H1 (cell line): ENCODE results near the gene WNK2. TPM values are rescaled to one million over a fixed set of nuclear protein-coding genes. Genes with fewer than 3 reads are reported as not detected.

Experiments
- CREB1 ChIP-seq: IDR thresholded peaks from 2 replicates; pipeline ENCODE4 v1.6.1; 2012; ENCODE audit warnings: inconsistent platforms
- KDM4A ChIP-seq: IDR thresholded peaks from one replicate; pipeline ENCODE4 v1.7.1; 2012; ENCODE audit warnings: low read depth, mild to moderate bottlenecking, moderate library complexity, low read length, inconsistent platforms; ENCODE audit not compliant: severe bottlenecking
- KDM5A ChIP-seq: fragments of 200-600 bp; IDR thresholded peaks from 2 replicates; pipeline ENCODE4 v1.7.1; 2012; ENCODE audit warnings: mild to moderate bottlenecking, low read length, inconsistent platforms, mixed read lengths
- RXRA ChIP-seq: IDR thresholded peaks from 2 replicates; pipeline ENCODE4 v1.6.1; 2011; ENCODE audit warnings: low read depth, mild to moderate bottlenecking, low read length, moderate library complexity; ENCODE audit not compliant: insufficient read depth
- SP2 ChIP-seq: IDR thresholded peaks from 2 replicates; pipeline ENCODE4 v1.6.1; 2012; ENCODE audit warnings: mild to moderate bottlenecking, low read length, inconsistent platforms
- SRF ChIP-seq: IDR thresholded peaks from 2 replicates; pipeline ENCODE4 v1.6.1; 2011; ENCODE audit warnings: mild to moderate bottlenecking, low read depth, low read length, moderate library complexity
- polyA plus RNA-seq, 7 experiments: library from polyadenylated mRNA; depleted of rRNA in 3 of 7; stranded (reverse) in 5 of 7; unstranded in 2 of 7; fragments of >200 nt in 5 of 7; fragments of 200-250 nt in 2 of 7; gene quantifications; 1 replicate in 5 of 7; 2 replicates in 1 of 7; 4 replicates in 1 of 7; pipeline versions ENCODE4 v1.2.1 to v1.2.3, GENCODE V29; 2011 to 2013; ENCODE audit warnings: missing spikeins in 2 of 7, mixed read lengths in 2 of 7
- total RNA-seq: library from RNA; stranded (reverse); fragmentation: NEBNext Ultra II Directional; extraction: Animal tissue kit (Norgen Biotek cat#: 25700); gene quantifications from 2 replicates; pipeline ENCODE4 v1.2.1, GENCODE V29; 2021
- TF ChIP-seq, protein P1 (sequence below): fragments of 300-600 bp; sonication (generic); IDR thresholded peaks from 2 replicates; pipeline ENCODE4 v1.7.1; 2012; ENCODE audit warnings: low read length, moderate library complexity, mild to moderate bottlenecking, inconsistent platforms; ENCODE audit not compliant: insufficient replicate concordance
- TF ChIP-seq, protein P2 (sequence below): IDR thresholded peaks from 2 replicates; pipeline ENCODE4 v1.6.1; 2012; ENCODE audit warnings: inconsistent platforms
- TF ChIP-seq, protein P3 (sequence below): IDR thresholded peaks from 2 replicates; pipeline ENCODE4 v1.6.1; 2012; ENCODE audit warnings: low read length, inconsistent platforms

The WNK2 gene
- total and polyA plus RNA-seq, 2 of the 8 experiments (the other 6 are each of a cell fraction or from before 2014, with no cell fraction given): 12.0 to 87.2 TPM

DNA sequence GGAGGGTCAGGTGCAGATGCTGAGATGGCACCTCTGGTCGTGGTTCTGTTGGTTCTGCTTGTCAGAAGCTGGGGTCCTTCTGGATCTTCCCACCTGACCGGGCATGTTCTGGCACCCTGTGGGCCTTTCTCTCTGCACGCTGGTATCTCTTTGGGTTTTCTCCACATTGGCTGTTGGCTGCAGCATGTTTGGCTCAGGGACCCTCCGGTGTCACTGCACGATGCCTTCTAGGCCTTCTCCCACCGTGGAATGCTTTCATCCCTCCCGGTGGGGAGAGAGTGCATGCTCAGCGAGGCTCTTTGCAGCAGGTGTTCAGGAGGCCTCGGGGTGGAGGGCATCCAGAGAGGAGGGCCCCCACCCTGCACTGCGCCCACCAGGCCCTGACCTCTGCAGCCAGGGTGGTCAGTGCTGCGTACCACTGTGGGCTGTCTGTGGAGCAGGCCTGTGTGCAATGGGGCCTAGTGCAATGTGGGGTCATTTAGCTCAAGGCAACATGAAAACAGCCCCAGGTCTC is 119.4 kb downstream of the WNK2 start (continued):
- TF ChIP-seq, protein P1, sequence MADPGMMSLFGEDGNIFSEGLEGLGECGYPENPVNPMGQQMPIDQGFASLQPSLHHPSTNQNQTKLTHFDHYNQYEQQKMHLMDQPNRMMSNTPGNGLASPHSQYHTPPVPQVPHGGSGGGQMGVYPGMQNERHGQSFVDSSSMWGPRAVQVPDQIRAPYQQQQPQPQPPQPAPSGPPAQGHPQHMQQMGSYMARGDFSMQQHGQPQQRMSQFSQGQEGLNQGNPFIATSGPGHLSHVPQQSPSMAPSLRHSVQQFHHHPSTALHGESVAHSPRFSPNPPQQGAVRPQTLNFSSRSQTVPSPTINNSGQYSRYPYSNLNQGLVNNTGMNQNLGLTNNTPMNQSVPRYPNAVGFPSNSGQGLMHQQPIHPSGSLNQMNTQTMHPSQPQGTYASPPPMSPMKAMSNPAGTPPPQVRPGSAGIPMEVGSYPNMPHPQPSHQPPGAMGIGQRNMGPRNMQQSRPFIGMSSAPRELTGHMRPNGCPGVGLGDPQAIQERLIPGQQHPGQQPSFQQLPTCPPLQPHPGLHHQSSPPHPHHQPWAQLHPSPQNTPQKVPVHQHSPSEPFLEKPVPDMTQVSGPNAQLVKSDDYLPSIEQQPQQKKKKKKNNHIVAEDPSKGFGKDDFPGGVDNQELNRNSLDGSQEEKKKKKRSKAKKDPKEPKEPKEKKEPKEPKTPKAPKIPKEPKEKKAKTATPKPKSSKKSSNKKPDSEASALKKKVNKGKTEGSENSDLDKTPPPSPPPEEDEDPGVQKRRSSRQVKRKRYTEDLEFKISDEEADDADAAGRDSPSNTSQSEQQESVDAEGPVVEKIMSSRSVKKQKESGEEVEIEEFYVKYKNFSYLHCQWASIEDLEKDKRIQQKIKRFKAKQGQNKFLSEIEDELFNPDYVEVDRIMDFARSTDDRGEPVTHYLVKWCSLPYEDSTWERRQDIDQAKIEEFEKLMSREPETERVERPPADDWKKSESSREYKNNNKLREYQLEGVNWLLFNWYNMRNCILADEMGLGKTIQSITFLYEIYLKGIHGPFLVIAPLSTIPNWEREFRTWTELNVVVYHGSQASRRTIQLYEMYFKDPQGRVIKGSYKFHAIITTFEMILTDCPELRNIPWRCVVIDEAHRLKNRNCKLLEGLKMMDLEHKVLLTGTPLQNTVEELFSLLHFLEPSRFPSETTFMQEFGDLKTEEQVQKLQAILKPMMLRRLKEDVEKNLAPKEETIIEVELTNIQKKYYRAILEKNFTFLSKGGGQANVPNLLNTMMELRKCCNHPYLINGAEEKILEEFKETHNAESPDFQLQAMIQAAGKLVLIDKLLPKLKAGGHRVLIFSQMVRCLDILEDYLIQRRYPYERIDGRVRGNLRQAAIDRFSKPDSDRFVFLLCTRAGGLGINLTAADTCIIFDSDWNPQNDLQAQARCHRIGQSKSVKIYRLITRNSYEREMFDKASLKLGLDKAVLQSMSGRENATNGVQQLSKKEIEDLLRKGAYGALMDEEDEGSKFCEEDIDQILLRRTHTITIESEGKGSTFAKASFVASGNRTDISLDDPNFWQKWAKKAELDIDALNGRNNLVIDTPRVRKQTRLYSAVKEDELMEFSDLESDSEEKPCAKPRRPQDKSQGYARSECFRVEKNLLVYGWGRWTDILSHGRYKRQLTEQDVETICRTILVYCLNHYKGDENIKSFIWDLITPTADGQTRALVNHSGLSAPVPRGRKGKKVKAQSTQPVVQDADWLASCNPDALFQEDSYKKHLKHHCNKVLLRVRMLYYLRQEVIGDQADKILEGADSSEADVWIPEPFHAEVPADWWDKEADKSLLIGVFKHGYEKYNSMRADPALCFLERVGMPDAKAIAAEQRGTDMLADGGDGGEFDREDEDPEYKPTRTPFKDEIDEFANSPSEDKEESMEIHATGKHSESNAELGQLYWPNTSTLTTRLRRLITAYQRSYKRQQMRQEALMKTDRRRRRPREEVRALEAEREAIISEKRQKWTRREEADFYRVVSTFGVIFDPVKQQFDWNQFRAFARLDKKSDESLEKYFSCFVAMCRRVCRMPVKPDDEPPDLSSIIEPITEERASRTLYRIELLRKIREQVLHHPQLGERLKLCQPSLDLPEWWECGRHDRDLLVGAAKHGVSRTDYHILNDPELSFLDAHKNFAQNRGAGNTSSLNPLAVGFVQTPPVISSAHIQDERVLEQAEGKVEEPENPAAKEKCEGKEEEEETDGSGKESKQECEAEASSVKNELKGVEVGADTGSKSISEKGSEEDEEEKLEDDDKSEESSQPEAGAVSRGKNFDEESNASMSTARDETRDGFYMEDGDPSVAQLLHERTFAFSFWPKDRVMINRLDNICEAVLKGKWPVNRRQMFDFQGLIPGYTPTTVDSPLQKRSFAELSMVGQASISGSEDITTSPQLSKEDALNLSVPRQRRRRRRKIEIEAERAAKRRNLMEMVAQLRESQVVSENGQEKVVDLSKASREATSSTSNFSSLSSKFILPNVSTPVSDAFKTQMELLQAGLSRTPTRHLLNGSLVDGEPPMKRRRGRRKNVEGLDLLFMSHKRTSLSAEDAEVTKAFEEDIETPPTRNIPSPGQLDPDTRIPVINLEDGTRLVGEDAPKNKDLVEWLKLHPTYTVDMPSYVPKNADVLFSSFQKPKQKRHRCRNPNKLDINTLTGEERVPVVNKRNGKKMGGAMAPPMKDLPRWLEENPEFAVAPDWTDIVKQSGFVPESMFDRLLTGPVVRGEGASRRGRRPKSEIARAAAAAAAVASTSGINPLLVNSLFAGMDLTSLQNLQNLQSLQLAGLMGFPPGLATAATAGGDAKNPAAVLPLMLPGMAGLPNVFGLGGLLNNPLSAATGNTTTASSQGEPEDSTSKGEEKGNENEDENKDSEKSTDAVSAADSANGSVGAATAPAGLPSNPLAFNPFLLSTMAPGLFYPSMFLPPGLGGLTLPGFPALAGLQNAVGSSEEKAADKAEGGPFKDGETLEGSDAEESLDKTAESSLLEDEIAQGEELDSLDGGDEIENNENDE: no peak
- TF ChIP-seq KDM4A: no peak
- TF ChIP-seq, protein P2, sequence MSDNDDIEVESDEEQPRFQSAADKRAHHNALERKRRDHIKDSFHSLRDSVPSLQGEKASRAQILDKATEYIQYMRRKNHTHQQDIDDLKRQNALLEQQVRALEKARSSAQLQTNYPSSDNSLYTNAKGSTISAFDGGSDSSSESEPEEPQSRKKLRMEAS: no peak
- TF ChIP-seq CREB1: no peak
- TF ChIP-seq, protein P3, sequence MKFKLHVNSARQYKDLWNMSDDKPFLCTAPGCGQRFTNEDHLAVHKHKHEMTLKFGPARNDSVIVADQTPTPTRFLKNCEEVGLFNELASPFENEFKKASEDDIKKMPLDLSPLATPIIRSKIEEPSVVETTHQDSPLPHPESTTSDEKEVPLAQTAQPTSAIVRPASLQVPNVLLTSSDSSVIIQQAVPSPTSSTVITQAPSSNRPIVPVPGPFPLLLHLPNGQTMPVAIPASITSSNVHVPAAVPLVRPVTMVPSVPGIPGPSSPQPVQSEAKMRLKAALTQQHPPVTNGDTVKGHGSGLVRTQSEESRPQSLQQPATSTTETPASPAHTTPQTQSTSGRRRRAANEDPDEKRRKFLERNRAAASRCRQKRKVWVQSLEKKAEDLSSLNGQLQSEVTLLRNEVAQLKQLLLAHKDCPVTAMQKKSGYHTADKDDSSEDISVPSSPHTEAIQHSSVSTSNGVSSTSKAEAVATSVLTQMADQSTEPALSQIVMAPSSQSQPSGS: no peak
- TF ChIP-seq SRF: no peak
- TF ChIP-seq RXRA: no peak
- no peak for TF ChIP-seq SP2
- no peak for TF ChIP-seq KDM5A
